ENCODE results near the gene MYO1D.
"Not testable (repeated sequence)": the region's sequence is repeated elsewhere in the genome, so short reads cannot be mapped to it uniquely, and the experiment has no call there.

Gene MYO1D

GRCh38 chr17:32689348-32689747 is 187.6 kb downstream of the MYO1D start:
- no peak for DNase-seq (ENCODE audit: low read depth in 1 of 2, low spot score in 1 of 2)

GRCh38 chr17:32688221-32688620 is 188.7 kb downstream of the MYO1D start:
- DNase-seq (ENCODE audit: low read depth in 1 of 2, low spot score in 1 of 2): no peak

- no peak for DNase-seq (ENCODE audit: low read depth in 1 of 2, low spot score in 1 of 2)
Measured at GRCh38 chr17:32684087-32684958, 192.6 kb downstream of the MYO1D start.

- DNase-seq (ENCODE audit: low read depth in 1 of 2, low spot score in 1 of 2): no peak
Measured at GRCh38 chr17:32673964-32674363, 203.0 kb downstream of the MYO1D start.

GRCh38 chr17:32672711-32673110 is 204.2 kb downstream of the MYO1D start:
- no peak for DNase-seq (ENCODE audit: low read depth in 1 of 2, low spot score in 1 of 2)

- no peak for DNase-seq (ENCODE audit: low read depth in 1 of 2, low spot score in 1 of 2)
Measured at GRCh38 chr17:32671896-32672295, 205.0 kb downstream of the MYO1D start.

GRCh38 chr17:32664936-32665583 is 211.9 kb downstream of the MYO1D start:
- DNase-seq (ENCODE audit: low read depth in 1 of 2, low spot score in 1 of 2): no peak

- DNase-seq (ENCODE audit: low read depth in 1 of 2, low spot score in 1 of 2): no peak
Measured at GRCh38 chr17:32660496-32660985, 216.4 kb downstream of the MYO1D start.

GRCh38 chr17:32659419-32659842 is 217.5 kb downstream of the MYO1D start:
- DNase-seq (ENCODE audit: low read depth in 1 of 2, low spot score in 1 of 2): peak; percentile 31 to 50

- no peak for DNase-seq (ENCODE audit: low read depth in 1 of 2, low spot score in 1 of 2)
Measured at GRCh38 chr17:32658470-32659418, 218.2 kb downstream of the MYO1D start.

- no peak for DNase-seq (ENCODE audit: low read depth in 1 of 2, low spot score in 1 of 2)
Measured at GRCh38 chr17:32656886-32657285, 220.0 kb downstream of the MYO1D start.

GRCh38 chr17:32654324-32654723 is 222.6 kb downstream of the MYO1D start:
- no peak for DNase-seq (ENCODE audit: low read depth in 1 of 2, low spot score in 1 of 2)

- no peak for DNase-seq (ENCODE audit: low read depth in 1 of 2, low spot score in 1 of 2)
Measured at GRCh38 chr17:32651084-32651483, 225.8 kb downstream of the MYO1D start.

GRCh38 chr17:32648450-32648849 is 228.5 kb downstream of the MYO1D start:
- DNase-seq (ENCODE audit: low read depth in 1 of 2, low spot score in 1 of 2): no peak

- DNase-seq (ENCODE audit: low read depth in 1 of 2, low spot score in 1 of 2): no peak
Measured at GRCh38 chr17:32646941-32647340, 230.0 kb downstream of the MYO1D start.

GRCh38 chr17:32641514-32641913 is 235.4 kb downstream of the MYO1D start:
- not testable (repeated sequence) for DNase-seq (ENCODE audit: low read depth in 1 of 2, low spot score in 1 of 2)

- no peak for DNase-seq (ENCODE audit: low read depth in 1 of 2, low spot score in 1 of 2)
Measured at GRCh38 chr17:32636598-32637218, 240.2 kb downstream of the MYO1D start.

GRCh38 chr17:32634167-32634566 is 242.8 kb downstream of the MYO1D start:
- no peak for DNase-seq (ENCODE audit: low read depth in 1 of 2, low spot score in 1 of 2)

- no peak for DNase-seq (ENCODE audit: low read depth in 1 of 2, low spot score in 1 of 2)
Measured at GRCh38 chr17:32631341-32632096, 245.4 kb downstream of the MYO1D start.

All from stimulated activated CD4-positive, alpha-beta T cell treated with anti-CD3 and anti-CD28 coated beads, Interleukin-15, amount 100 ng/mL, for 1 hour (primary cell).